ENCODE results near the gene CDIPT.
A peak's percentile ranks its signal among the peaks of the same experiment; 100 is the strongest.
"Not testable (repeated sequence)": the region's sequence is repeated elsewhere in the genome, so short reads cannot be mapped to it uniquely, and the experiment has no call there.

CDIPT gene

GRCh38 chr16:29862884-29863668, at the start of gene CDIPT:
Gene CDIPT (minus strand): TSS chr16:29863226. CDS start chr16:29862857, 369 bp downstream.
- peak; percentile 64 for TF ChIP-seq CTCF (IDR thresholded peaks at IDR 0.05; ENCODE audit: low read depth, low read length)
- DNase-seq (ENCODE audit: extremely low read depth, low read depth), result peak; percentile 94

GRCh38 chr16:29912087-29912486, 49.1 kb upstream of the CDIPT start:
- no peak for TF ChIP-seq CTCF (IDR thresholded peaks at IDR 0.05; ENCODE audit: low read depth, low read length)
- DNase-seq (ENCODE audit: extremely low read depth, low read depth), result no peak

GRCh38 chr16:29911676-29912010, 48.6 kb upstream of the CDIPT start:
- DNase-seq (ENCODE audit: extremely low read depth, low read depth), result no peak
- TF ChIP-seq CTCF (IDR thresholded peaks at IDR 0.05; ENCODE audit: low read depth, low read length), result no peak

- TF ChIP-seq CTCF (IDR thresholded peaks at IDR 0.05; ENCODE audit: low read depth, low read length), result no peak
- DNase-seq (ENCODE audit: extremely low read depth, low read depth), result no peak
Observed at GRCh38 chr16:29910819-29911675, 48.0 kb upstream of the CDIPT start.

GRCh38 chr16:29909851-29910250, 46.8 kb upstream of the CDIPT start:
- not testable (repeated sequence) for DNase-seq (ENCODE audit: extremely low read depth, low read depth)

GRCh38 chr16:29909391-29909790, 46.4 kb upstream of the CDIPT start:
- TF ChIP-seq CTCF (IDR thresholded peaks at IDR 0.05; ENCODE audit: low read depth, low read length), result no peak
- no peak for DNase-seq (ENCODE audit: extremely low read depth, low read depth)

GRCh38 chr16:29908719-29909220, 45.7 kb upstream of the CDIPT start:
- DNase-seq (ENCODE audit: extremely low read depth, low read depth), result no peak
- TF ChIP-seq CTCF (IDR thresholded peaks at IDR 0.05; ENCODE audit: low read depth, low read length), result no peak

Measured in AG09319 (cell line).